Endothelial cell (in vitro differentiated cells): ENCODE measurements around the gene PTPRJ. TPM values are rescaled to one million over a fixed set of nuclear protein-coding genes. Genes with fewer than 3 reads are reported as not detected.

Experiments
- DNase-seq: peaks from one replicate; pipeline ENCODE4 v3.0.0; 2021; ENCODE audit warnings: low spot score
- H3K27ac Mint-ChIP-seq: one replicate; pipeline ENCODE4 v1.8.0; 2021; ENCODE audit warnings: mixed read lengths, inconsistent platforms; ENCODE audit not compliant: unreplicated experiment
- H3K27me3 Mint-ChIP-seq: one replicate; pipeline ENCODE4 v1.8.0; 2021; ENCODE audit warnings: mild to moderate bottlenecking, moderate library complexity, mixed read lengths, inconsistent platforms; ENCODE audit not compliant: unreplicated experiment
- H3K36me3 Mint-ChIP-seq: one replicate; pipeline ENCODE4 v1.8.0; 2021; ENCODE audit warnings: mild to moderate bottlenecking, low read depth, mixed read lengths, inconsistent platforms; ENCODE audit not compliant: unreplicated experiment
- H3K4me1 Mint-ChIP-seq: one replicate; pipeline ENCODE4 v1.8.0; 2021; ENCODE audit warnings: mild to moderate bottlenecking, mixed read lengths, inconsistent platforms; ENCODE audit not compliant: unreplicated experiment
- H3K4me3 Mint-ChIP-seq: one replicate; pipeline ENCODE4 v1.8.0; 2021; ENCODE audit warnings: mild to moderate bottlenecking, mixed read lengths, inconsistent platforms; ENCODE audit not compliant: unreplicated experiment
- H3K9me3 Mint-ChIP-seq: one replicate; pipeline ENCODE4 v1.8.0; 2021; ENCODE audit warnings: mixed read lengths, inconsistent platforms; ENCODE audit not compliant: unreplicated experiment
- CTCF ChIP-seq: fragments of 200-600 bp; sonication (generic); IDR thresholded peaks from one replicate; pipeline ENCODE4 v1.5.0; 2021; ENCODE audit warnings: antibody characterized with exemption; ENCODE audit not compliant: unreplicated experiment
- total RNA-seq: library from RNA; stranded (reverse); fragmentation: NEBNext Ultra II Directional; extraction: Animal tissue kit (Norgen Biotek cat#: 25700); gene quantifications from one replicate; pipeline ENCODE4 v1.2.1, GENCODE V29; 2021; ENCODE audit not compliant: unreplicated experiment

The PTPRJ gene
- total RNA-seq, 1 donor from 2014 or later: 1.6 TPM

- TF ChIP-seq CTCF: no peak
- H3K27me3 Mint-ChIP-seq: peaks cover 2% of the 10 kb centered on the region
- H3K27ac Mint-ChIP-seq: no peak overlapping the region
- no peak for DNase-seq
- H3K4me1 Mint-ChIP-seq: peaks cover 2% of the 10 kb centered on the region
- no peaks in the 10 kb centered on the region for H3K36me3 Mint-ChIP-seq
- no peaks in the 10 kb centered on the region for H3K9me3 Mint-ChIP-seq
- H3K4me3 Mint-ChIP-seq: no peak overlapping the region
These were observed 134.4 kb downstream of the PTPRJ start for GRCh38 chr11:48114740-48115139.

GRCh38 chr11:48116437-48117228 lies 136.3 kb downstream of the PTPRJ start:
- peak; percentile 42 for DNase-seq
- no peak overlapping the region for H3K27ac Mint-ChIP-seq
- H3K36me3 Mint-ChIP-seq: no peaks in the 10 kb centered on the region
- H3K9me3 Mint-ChIP-seq: no peaks in the 10 kb centered on the region
- TF ChIP-seq CTCF: peak; percentile 72
- peaks cover 2% of the 10 kb centered on the region for H3K27me3 Mint-ChIP-seq
- no peak overlapping the region for H3K4me3 Mint-ChIP-seq
- H3K4me1 Mint-ChIP-seq: no peaks in the 10 kb centered on the region

GRCh38 chr11:48122246-48122645 lies 141.9 kb downstream of the PTPRJ start:
- TF ChIP-seq CTCF: no peak
- H3K27me3 Mint-ChIP-seq: peaks cover 3% of the 10 kb centered on the region
- no peaks in the 10 kb centered on the region for H3K36me3 Mint-ChIP-seq
- H3K27ac Mint-ChIP-seq: no peak overlapping the region
- H3K9me3 Mint-ChIP-seq: no peaks in the 10 kb centered on the region
- no peak for DNase-seq
- no peak overlapping the region for H3K4me3 Mint-ChIP-seq
- H3K4me1 Mint-ChIP-seq: peaks cover 4% of the 10 kb centered on the region

GRCh38 chr11:48122656-48123055 lies 142.3 kb downstream of the PTPRJ start:
- TF ChIP-seq CTCF: no peak

GRCh38 chr11:48123254-48123875 lies 143.0 kb downstream of the PTPRJ start:
- peaks cover 3% of the 10 kb centered on the region for H3K27me3 Mint-ChIP-seq
- no peak overlapping the region for H3K4me3 Mint-ChIP-seq
- no peaks in the 10 kb centered on the region for H3K9me3 Mint-ChIP-seq
- no peak overlapping the region for H3K27ac Mint-ChIP-seq
- TF ChIP-seq CTCF: no peak
- peaks cover 4% of the 10 kb centered on the region for H3K4me1 Mint-ChIP-seq
- H3K36me3 Mint-ChIP-seq: no peaks in the 10 kb centered on the region
- DNase-seq: no peak

More at GRCh38 chr11:48122656-48123055, 142.3 kb downstream of the PTPRJ start:
- Mint-ChIP-seq H3K36me3 (no peaks in the 10 kb centered on the region), H3K27me3 (peaks cover 3% of the 10 kb centered on the region), H3K9me3 (no peaks in the 10 kb centered on the region), H3K4me1 (peaks cover 4% of the 10 kb centered on the region), H3K27ac (no peak overlapping the region), H3K4me3 (no peak overlapping the region)
- DNase-seq: no peak
